Measurements from ENCODE around the gene LMOD1.
"Not testable (repeated sequence)": the region's sequence is repeated elsewhere in the genome, so short reads cannot be mapped to it uniquely, and the experiment has no call there.

Gene LMOD1

GRCh38 chr1:201861448-201861847, 84.9 kb downstream of the LMOD1 start:
- DNase-seq (ENCODE audit: low spot score): no peak

- DNase-seq (ENCODE audit: low spot score): no peak
Measured at GRCh38 chr1:201859424-201859823, 86.9 kb downstream of the LMOD1 start.

GRCh38 chr1:201856722-201857121, 89.6 kb downstream of the LMOD1 start:
- not testable (repeated sequence) for DNase-seq (ENCODE audit: low spot score)

GRCh38 chr1:201851949-201852348, 94.4 kb downstream of the LMOD1 start:
- DNase-seq (ENCODE audit: low spot score): no peak

- DNase-seq (ENCODE audit: low spot score): no peak
Measured at GRCh38 chr1:201850053-201850397, 96.3 kb downstream of the LMOD1 start.

GRCh38 chr1:201849372-201850052, 96.8 kb downstream of the LMOD1 start:
- no peak for DNase-seq (ENCODE audit: low spot score)

GRCh38 chr1:201848230-201848629, 98.1 kb downstream of the LMOD1 start:
- no peak for DNase-seq (ENCODE audit: low spot score)

- DNase-seq (ENCODE audit: low spot score): no peak
Measured at GRCh38 chr1:201847150-201847549, 99.2 kb downstream of the LMOD1 start.
